ENCODE results near the gene CTNNA2. TPM values are rescaled to one million over a fixed set of nuclear protein-coding genes. Genes with fewer than 3 reads are reported as not detected.

Gene CTNNA2
- total and polyA plus RNA-seq, 4 donors = 0.01 to 0.37 TPM; not detected in 2

DNA sequence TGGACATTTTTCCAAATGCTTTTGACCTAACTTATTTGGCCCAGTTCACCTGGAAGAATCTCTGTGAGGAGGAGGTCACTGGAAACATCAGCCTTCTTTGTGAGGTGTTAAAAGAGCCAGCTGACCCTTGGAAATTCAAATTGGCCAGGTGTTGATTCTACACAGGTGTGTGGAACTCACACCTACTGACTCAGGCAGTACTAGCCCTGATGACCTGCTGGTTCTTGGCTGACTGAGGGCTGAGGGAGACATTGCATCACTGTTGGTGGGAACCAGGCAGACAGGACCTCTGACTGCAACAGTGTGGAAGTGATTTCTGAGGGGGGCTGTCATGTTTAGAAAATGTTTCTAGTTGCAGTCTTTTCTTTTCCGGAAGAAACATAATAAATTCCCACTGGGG is 1033.9 kb downstream of the CTNNA2 start:
- ATAC-seq (ENCODE audit: insufficient read depth, low FRiP score) (no peak), DNase-seq (no peak)
- H3K36me3 ChIP-seq (ENCODE audit: control insufficient read depth in 4 of 4, insufficient read depth in 4 of 4, low read length in 4 of 4) = no peaks in the 10 kb centered on the region
- no peaks in the 10 kb centered on the region for H3K4me1 ChIP-seq (ENCODE audit: control insufficient read depth in 5 of 5, insufficient read depth in 5 of 5, low read length in 5 of 5)
- no peak overlapping the region for H3K4me3 ChIP-seq
- TF ChIP-seq, protein P1, sequence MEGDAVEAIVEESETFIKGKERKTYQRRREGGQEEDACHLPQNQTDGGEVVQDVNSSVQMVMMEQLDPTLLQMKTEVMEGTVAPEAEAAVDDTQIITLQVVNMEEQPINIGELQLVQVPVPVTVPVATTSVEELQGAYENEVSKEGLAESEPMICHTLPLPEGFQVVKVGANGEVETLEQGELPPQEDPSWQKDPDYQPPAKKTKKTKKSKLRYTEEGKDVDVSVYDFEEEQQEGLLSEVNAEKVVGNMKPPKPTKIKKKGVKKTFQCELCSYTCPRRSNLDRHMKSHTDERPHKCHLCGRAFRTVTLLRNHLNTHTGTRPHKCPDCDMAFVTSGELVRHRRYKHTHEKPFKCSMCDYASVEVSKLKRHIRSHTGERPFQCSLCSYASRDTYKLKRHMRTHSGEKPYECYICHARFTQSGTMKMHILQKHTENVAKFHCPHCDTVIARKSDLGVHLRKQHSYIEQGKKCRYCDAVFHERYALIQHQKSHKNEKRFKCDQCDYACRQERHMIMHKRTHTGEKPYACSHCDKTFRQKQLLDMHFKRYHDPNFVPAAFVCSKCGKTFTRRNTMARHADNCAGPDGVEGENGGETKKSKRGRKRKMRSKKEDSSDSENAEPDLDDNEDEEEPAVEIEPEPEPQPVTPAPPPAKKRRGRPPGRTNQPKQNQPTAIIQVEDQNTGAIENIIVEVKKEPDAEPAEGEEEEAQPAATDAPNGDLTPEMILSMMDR (IDR thresholded peaks at IDR 0.05; ENCODE audit: control extremely low read depth, extremely low read depth) = no peak
- WGBS, 2 donors = 80 to 87% methylated on average over 1 of the region's 1 CpG
- H3K9ac ChIP-seq (ENCODE audit: insufficient read depth in 1 of 2, low read length in 2 of 2) = no peak overlapping the region
- H3K9me3 ChIP-seq (ENCODE audit: control insufficient read depth in 4 of 4, insufficient read depth in 3 of 4, low read length in 3 of 4) = peaks cover 0 to 4% (median 0%) of the 10 kb centered on the region in 4 donors
- peaks cover 0 to 2% (median 0%) of the 10 kb centered on the region in 3 donors for H3K27me3 ChIP-seq (ENCODE audit: control insufficient read depth in 3 of 3, insufficient read depth in 3 of 3, low read length in 2 of 3)
- no peak overlapping the region for H3K27ac ChIP-seq (ENCODE audit: low read depth in 1 of 2, low read length in 1 of 2)

DNA sequence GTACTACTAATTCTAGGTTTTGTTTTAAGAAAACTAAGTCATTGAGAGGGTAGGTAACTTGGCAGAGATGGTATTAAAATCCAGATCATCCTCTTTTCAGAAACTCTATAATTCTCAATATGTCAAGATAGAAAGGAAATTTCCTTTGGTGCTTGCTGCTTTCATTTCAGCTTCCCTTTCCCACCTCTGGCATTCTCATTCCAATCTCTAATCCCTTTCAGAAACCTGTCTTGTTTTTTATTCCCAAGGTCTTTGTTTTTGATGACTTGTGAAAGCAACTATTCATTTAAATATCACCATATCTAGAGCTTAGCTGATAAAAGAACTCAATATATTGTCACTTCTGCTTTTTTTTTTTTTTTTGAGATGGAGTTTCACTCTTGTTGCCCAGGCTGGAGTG is 1034.5 kb downstream of the CTNNA2 start:
- TF ChIP-seq, protein P1 (IDR thresholded peaks at IDR 0.05; ENCODE audit: control extremely low read depth, extremely low read depth) = no peak
- Histone ChIP-seq H3K27ac (ENCODE audit: low read depth in 1 of 2, low read length in 1 of 2) (no peak overlapping the region), H3K27me3 (ENCODE audit: control insufficient read depth in 3 of 3, insufficient read depth in 3 of 3, low read length in 2 of 3) (peaks cover 0 to 2% (median 0%) of the 10 kb centered on the region in 3 donors), H3K9me3 (ENCODE audit: control insufficient read depth in 4 of 4, insufficient read depth in 3 of 4, low read length in 3 of 4) (peaks cover 0 to 4% (median 0%) of the 10 kb centered on the region in 4 donors), H3K9ac (ENCODE audit: insufficient read depth in 1 of 2, low read length in 2 of 2) (no peak overlapping the region), H3K4me1 (ENCODE audit: control insufficient read depth in 5 of 5, insufficient read depth in 5 of 5, low read length in 5 of 5) (no peaks in the 10 kb centered on the region), H3K4me3 (no peak overlapping the region), H3K36me3 (ENCODE audit: control insufficient read depth in 4 of 4, insufficient read depth in 4 of 4, low read length in 4 of 4) (no peaks in the 10 kb centered on the region)
- no peak for DNase-seq
- no peak for ATAC-seq (ENCODE audit: insufficient read depth, low FRiP score)

DNA sequence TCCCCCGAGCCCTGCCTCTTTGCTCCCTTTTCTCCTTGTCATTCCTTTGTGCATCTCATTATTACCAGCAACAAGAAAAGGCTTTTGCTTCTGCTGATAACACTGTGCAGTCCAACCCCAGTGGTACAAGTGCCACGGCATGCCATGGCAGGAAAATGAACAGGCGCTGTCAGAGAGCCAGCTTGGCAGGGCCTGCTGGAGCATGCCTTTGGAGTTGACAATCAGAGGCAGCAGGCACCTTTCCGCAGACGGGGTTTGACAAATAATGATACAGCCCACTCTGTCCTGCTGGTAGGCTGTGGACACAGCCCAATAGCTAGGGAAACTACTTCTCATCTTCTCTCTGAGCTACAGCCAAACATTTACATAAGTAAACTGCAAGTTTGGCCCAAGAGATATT is 1035.6 kb downstream of the CTNNA2 start:
- ATAC-seq (ENCODE audit: insufficient read depth, low FRiP score) = no peak

More for the DNA sequence above, 1035.6 kb downstream of the CTNNA2 start:
- WGBS, 2 donors = 79 to 80% methylated on average over 5 of the region's 5 CpGs
- TF ChIP-seq, protein P1 (IDR thresholded peaks at IDR 0.05; ENCODE audit: control extremely low read depth, extremely low read depth) = no peak
- Histone ChIP-seq H3K36me3 (ENCODE audit: control insufficient read depth in 4 of 4, insufficient read depth in 4 of 4, low read length in 4 of 4) (no peaks in the 10 kb centered on the region), H3K4me1 (ENCODE audit: control insufficient read depth in 5 of 5, insufficient read depth in 5 of 5, low read length in 5 of 5) (no peaks in the 10 kb centered on the region), H3K9ac (ENCODE audit: insufficient read depth in 1 of 2, low read length in 2 of 2) (no peak overlapping the region), H3K9me3 (ENCODE audit: control insufficient read depth in 4 of 4, insufficient read depth in 3 of 4, low read length in 3 of 4) (peaks cover 0 to 4% (median 0%) of the 10 kb centered on the region in 4 donors), H3K27me3 (ENCODE audit: control insufficient read depth in 3 of 3, insufficient read depth in 3 of 3, low read length in 2 of 3) (peaks cover 0 to 2% (median 0%) of the 10 kb centered on the region in 3 donors), H3K4me3 (no peak overlapping the region), H3K27ac (ENCODE audit: low read depth in 1 of 2, low read length in 1 of 2) (no peak overlapping the region)
- no peak for DNase-seq
